Stimulated activated CD4-positive, alpha-beta T cell treated with anti-CD3 and anti-CD28 coated beads, TNF-alpha, amount 100 ng/mL, for 1 hour (primary cell): ENCODE data around the gene CASP10.
"Not testable (repeated sequence)": the region's sequence is repeated elsewhere in the genome, so short reads cannot be mapped to it uniquely, and the experiment has no call there.

ENCODE experiments used
- DNase-seq, 3 donors: peaks; one replicate each; pipeline ENCODE4 v3.0.0-alpha.2; 2020; ENCODE audit warnings: low read depth in 3 of 3, low spot score in 1 of 3

Gene CASP10

GRCh38 chr2:201182650-201183364 lies at the start of gene CASP10:
CASP10 (plus strand) TSS chr2:201183141; CDS start chr2:201185778, 2,637 bp downstream.
- DNase-seq, result no peak

GRCh38 chr2:201135386-201135785 lies 47.6 kb upstream of the CASP10 start:
- no peak for DNase-seq

GRCh38 chr2:201136889-201137321 lies 46.0 kb upstream of the CASP10 start:
- no peak for DNase-seq

- no peak for DNase-seq
Measured at GRCh38 chr2:201137505-201138400, 45.2 kb upstream of the CASP10 start.

DNA sequence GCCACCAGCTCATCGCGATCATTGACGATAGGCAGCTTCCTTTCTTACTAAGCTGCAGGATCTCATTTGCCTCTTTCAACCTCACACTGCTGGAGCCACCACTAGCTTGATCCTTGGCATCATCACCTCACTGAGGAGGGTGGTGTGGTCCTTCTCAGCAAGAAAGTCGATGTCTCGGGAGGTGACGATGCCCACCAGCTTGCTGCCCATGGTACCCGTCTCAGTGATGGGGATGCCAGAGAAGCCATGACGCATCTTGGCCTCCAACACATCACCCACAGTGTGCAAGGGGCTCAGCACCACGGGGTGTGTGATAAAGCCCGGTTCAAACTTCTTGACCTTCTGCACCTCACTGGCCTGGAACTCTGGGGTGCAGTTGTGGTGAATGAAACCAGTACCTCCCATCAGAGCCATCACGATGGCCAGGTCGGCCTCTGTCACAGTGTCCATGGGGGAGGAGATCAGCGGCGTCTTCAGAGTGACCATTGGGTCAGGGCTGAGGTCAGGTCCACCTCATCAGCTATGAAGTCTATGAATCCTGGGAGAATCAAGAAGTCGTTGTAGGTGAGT lies 44.5 kb upstream of the CASP10 start:
- DNase-seq, result no peak

GRCh38 chr2:201138986-201139781 lies 43.8 kb upstream of the CASP10 start:
- not testable (repeated sequence) for DNase-seq

GRCh38 chr2:201139836-201140604 lies 42.9 kb upstream of the CASP10 start:
- no peak for DNase-seq

DNA sequence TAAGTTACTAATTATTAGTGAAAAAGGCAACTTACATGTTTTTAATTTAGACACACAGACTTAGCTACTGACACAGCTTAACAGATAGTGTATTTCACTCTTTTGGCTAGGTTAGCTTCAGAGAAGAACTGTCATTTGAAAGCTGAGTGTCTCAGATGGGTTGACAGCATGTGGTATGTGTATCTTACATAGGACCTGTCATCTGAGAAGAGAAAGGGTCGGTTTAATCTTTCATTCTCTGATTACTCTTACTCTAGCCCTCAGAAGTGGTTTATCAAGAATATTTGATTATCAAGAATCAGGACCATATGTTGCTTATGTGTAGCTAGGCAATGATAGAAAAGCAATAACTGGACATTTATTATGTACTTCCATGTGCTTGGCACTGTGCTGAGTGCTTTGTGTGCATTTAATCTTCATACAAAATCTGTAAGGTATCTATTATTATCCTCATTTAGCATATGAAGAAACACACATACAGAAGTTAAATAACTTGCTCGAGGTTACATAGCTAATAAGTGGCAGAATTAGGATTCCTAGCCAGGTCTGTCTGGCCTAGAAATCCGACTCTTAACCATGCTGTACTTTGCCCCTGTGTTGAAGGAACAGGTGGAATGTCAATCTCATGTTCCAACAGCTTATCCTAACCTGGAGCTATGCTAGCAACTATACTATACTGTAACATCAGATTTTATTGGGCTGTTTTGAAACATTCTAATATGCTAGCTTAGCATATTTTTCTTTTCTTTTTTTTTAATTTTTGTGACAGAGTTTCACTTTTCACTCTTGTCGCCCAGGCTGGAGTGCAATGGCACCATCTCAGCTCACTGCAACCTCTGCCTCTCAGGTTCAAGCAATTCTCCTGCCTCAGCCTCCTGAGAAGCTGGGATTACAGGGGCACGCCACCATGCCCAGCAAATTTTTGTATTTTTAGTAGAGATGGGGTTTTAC lies 38.6 kb upstream of the CASP10 start:
- DNase-seq, result no peak

DNA sequence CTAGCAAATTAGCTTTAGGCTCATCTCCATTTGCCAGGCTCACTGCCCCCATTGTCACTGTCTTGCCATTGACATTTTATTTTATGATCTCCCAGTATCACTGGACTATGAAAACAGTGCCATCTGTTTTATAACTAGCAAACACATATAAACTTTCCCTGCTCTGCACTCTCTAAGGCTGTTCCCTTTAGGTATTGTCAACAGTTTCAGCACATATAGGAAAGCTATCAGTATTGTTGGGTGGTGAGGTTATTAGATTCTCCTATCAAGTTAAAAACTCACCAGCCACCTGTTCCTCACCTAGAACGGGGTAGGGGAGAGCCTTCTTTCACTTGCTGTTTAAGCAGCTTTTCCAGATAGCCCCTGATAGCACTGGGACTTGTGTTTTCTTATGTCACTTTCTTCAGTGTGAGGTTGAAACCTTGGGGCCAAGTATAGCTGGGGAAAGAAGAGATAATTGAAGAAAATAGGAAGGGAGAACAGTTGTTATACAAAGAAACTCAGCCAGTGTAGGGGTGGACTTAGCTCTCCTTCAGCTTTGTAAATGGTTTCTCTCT lies 34.4 kb upstream of the CASP10 start:
- DNase-seq, result no peak

GRCh38 chr2:201149064-201149820 lies 33.7 kb upstream of the CASP10 start:
- no peak for DNase-seq

DNA sequence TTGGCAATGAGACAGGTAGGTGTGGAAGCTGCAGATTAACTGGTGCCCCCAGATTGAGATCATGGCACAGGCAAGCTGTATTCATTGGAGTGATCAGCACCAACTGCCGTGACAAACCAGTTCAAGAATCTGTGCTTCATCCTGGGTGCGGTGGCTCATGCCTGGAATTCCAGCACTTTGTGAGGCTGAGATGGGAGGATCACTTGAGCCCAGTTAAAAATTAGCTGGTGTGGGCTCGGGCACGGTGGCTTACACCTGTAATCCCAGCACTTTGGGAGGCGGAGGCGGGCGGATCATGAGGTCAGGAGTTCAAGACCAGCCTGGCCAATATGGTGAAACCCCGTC lies 33.1 kb upstream of the CASP10 start:
- not testable (repeated sequence) for DNase-seq

GRCh38 chr2:201150454-201151020 lies 32.4 kb upstream of the CASP10 start:
- DNase-seq, result no peak

- no peak for DNase-seq
Measured at GRCh38 chr2:201151127-201151981, 31.6 kb upstream of the CASP10 start.

DNA sequence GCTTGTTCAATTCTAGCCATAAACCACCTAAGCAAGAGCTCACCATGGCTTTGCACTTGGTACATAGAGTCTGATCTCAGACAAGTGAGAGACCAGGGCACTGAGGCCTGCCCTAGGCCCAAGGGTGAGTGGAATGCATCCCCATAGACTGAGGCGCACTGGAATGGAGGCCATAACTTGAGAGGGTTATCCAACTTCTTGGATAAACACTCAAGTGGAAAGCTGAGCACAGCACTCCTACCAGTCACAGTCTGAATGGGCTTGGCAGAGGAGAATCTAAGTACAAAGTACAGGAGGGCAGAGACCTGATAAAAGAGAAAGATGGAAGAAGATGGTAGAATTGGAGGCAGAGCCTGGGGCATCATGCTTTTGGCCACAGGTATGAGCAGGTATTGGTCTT lies 30.4 kb upstream of the CASP10 start:
- DNase-seq, result no peak

- DNase-seq, result no peak
Measured at GRCh38 chr2:201152999-201153815, 29.7 kb upstream of the CASP10 start.
